Duodenal mucosa (tissue), 2 donors: ENCODE measurements around the gene BTBD19.

Source experiments
- H3K27ac ChIP-seq: one replicate; pipeline ENCODE4 v1.7.0; 2013; ENCODE audit warnings: low read depth, low read length
- H3K27me3 ChIP-seq, 2 donors: one replicate each; pipeline ENCODE4 v1.7.0; 2013; ENCODE audit warnings: low read length in 2 of 2, control low read depth in 1 of 2; ENCODE audit not compliant: insufficient read depth in 2 of 2, control insufficient read depth in 1 of 2
- H3K36me3 ChIP-seq, 2 donors: one replicate each; pipeline ENCODE4 v1.7.0; 2013; ENCODE audit warnings: low read length in 2 of 2, control low read depth in 1 of 2; ENCODE audit not compliant: insufficient read depth in 2 of 2, control insufficient read depth in 1 of 2
- H3K4me1 ChIP-seq, 2 donors: one replicate each; pipeline ENCODE4 v1.7.0; 2013; ENCODE audit warnings: low read length in 2 of 2, control low read depth in 1 of 2; ENCODE audit not compliant: insufficient read depth in 2 of 2, control insufficient read depth in 1 of 2
- H3K4me3 ChIP-seq, 2 donors: one replicate each; pipeline ENCODE4 v1.7.0; 2013; ENCODE audit warnings: low read length in 2 of 2, low read depth in 1 of 2
- H3K9ac ChIP-seq, 2 donors: one replicate each; pipeline ENCODE4 v1.7.0; 2013; ENCODE audit warnings: low read length in 2 of 2, low read depth in 1 of 2
- H3K9me3 ChIP-seq, 2 donors: one replicate each; pipeline ENCODE4 v1.7.0; 2013; ENCODE audit warnings: low read length in 2 of 2, control low read depth in 1 of 2; ENCODE audit not compliant: control insufficient read depth in 1 of 2

BTBD19 gene

GRCh38 chr1:44847845-44848244 is 39.5 kb downstream of the BTBD19 start:
- Histone ChIP-seq H3K4me1 (no peaks in the 10 kb centered on the region), H3K36me3 (peaks cover 0 to 3% of the 10 kb centered on the region in 2 donors), H3K4me3 (no peak overlapping the region), H3K27me3 (no peaks in the 10 kb centered on the region), H3K27ac (no peak overlapping the region), H3K9me3 (no peaks in the 10 kb centered on the region), H3K9ac (no peak overlapping the region)

DNA sequence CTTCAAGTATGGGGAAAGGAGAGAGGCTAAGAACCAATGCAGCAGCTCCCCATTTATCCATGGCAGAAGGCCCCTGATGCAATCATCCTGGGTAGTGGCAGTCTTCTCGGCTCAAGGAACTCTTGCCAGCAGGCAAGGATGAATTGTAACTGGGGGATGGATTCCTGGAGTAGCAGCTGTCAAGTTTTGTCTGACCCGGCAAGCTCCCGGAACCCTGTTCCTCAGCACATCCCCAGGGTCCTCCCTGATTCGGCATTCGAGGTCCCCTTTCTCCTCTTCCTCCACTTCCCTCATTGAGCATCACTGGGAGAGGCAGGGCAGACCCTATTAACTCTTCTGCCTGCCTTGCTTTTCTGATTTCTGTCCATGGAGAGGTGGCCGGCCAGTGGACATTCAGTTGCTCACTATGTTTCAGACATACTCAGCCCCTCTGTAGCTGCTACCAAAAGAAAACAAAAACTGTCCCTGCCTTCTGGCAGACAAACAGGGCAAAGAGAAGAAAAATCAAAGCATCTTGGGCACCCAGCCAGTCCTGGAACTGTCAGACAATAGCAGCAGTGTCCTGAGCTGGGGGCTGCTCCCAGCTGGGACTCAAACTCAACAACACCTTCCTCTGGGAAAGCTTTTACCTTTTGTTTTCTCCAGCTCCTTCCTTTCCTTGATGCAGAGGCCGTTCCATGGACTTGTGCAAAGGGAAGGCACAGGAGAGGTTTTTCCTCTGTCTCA is 40.3 kb downstream of the BTBD19 start:
- Histone ChIP-seq H3K9me3 (no peaks in the 10 kb centered on the region), H3K27me3 (no peaks in the 10 kb centered on the region), H3K27ac (no peak overlapping the region), H3K4me1 (no peaks in the 10 kb centered on the region), H3K36me3 (peaks cover 0 to 3% of the 10 kb centered on the region in 2 donors), H3K9ac (no peak overlapping the region), H3K4me3 (no peak overlapping the region)

- H3K9me3 ChIP-seq: no peaks in the 10 kb centered on the region
- no peak overlapping the region for H3K9ac ChIP-seq
- H3K27me3 ChIP-seq: no peaks in the 10 kb centered on the region
- no peak overlapping the region for H3K4me3 ChIP-seq
- no peak overlapping the region for H3K27ac ChIP-seq
- no peaks in the 10 kb centered on the region for H3K4me1 ChIP-seq
- H3K36me3 ChIP-seq: peaks cover 0 to 4% of the 10 kb centered on the region in 2 donors
Observed at GRCh38 chr1:44849575-44850132, 41.3 kb downstream of the BTBD19 start.

- Histone ChIP-seq H3K36me3 (peaks cover 0 to 7% of the 10 kb centered on the region in 2 donors), H3K9me3 (no peaks in the 10 kb centered on the region), H3K27me3 (no peaks in the 10 kb centered on the region), H3K27ac (no peak overlapping the region), H3K4me1 (no peaks in the 10 kb centered on the region), H3K4me3 (no peak overlapping the region), H3K9ac (no peak overlapping the region)
Observed at GRCh38 chr1:44851308-44851707, 43.0 kb downstream of the BTBD19 start.

GRCh38 chr1:44853201-44853600 is 44.9 kb downstream of the BTBD19 start:
- H3K36me3 ChIP-seq: peaks cover 0 to 18% of the 10 kb centered on the region in 2 donors
- no peaks in the 10 kb centered on the region for H3K9me3 ChIP-seq
- no peak overlapping the region for H3K27ac ChIP-seq
- H3K9ac ChIP-seq: no peak overlapping the region
- H3K27me3 ChIP-seq: no peaks in the 10 kb centered on the region
- H3K4me3 ChIP-seq: no peak overlapping the region
- H3K4me1 ChIP-seq: no peaks in the 10 kb centered on the region

- H3K27me3 ChIP-seq: no peaks in the 10 kb centered on the region
- H3K4me3 ChIP-seq: no peak overlapping the region
- peaks cover 0 to 16% of the 10 kb centered on the region in 2 donors for H3K36me3 ChIP-seq
- H3K4me1 ChIP-seq: no peaks in the 10 kb centered on the region
- no peak overlapping the region for H3K9ac ChIP-seq
- no peak overlapping the region for H3K27ac ChIP-seq
- no peaks in the 10 kb centered on the region for H3K9me3 ChIP-seq
Observed at GRCh38 chr1:44854970-44855369, 46.6 kb downstream of the BTBD19 start.

- Histone ChIP-seq H3K27me3 (no peaks in the 10 kb centered on the region), H3K4me1 (no peaks in the 10 kb centered on the region), H3K36me3 (peaks cover 0 to 14% of the 10 kb centered on the region in 2 donors), H3K27ac (no peak overlapping the region), H3K4me3 (no peak overlapping the region), H3K9ac (no peak overlapping the region), H3K9me3 (no peaks in the 10 kb centered on the region)
Observed at GRCh38 chr1:44855742-44856141, 47.4 kb downstream of the BTBD19 start.

DNA sequence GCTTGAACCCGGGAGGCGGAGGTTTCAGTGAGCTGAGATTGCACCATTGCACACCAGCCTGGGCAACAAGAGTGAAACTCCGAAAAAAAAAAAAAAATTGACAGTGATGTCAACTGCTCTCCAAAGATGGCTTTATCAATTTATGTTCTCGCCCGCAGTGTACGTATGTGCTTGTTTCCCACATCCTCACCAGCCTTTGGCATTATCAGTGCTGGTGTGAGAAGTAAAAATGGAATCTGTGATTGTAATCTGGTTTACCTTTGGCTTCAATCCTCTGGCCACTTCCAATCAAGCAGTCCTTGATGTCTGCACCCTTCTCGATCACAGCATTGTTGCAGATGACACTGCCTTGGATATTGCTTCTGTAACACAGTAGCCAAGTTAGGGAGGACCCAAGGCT is 49.1 kb downstream of the BTBD19 start:
- no peak overlapping the region for H3K9ac ChIP-seq
- peaks cover 0 to 4% of the 10 kb centered on the region in 2 donors for H3K4me1 ChIP-seq
- no peaks in the 10 kb centered on the region for H3K27me3 ChIP-seq
- H3K9me3 ChIP-seq: no peaks in the 10 kb centered on the region
- H3K27ac ChIP-seq: no peak overlapping the region
- H3K36me3 ChIP-seq: peaks cover 0 to 14% of the 10 kb centered on the region in 2 donors
- H3K4me3 ChIP-seq: no peak overlapping the region

DNA sequence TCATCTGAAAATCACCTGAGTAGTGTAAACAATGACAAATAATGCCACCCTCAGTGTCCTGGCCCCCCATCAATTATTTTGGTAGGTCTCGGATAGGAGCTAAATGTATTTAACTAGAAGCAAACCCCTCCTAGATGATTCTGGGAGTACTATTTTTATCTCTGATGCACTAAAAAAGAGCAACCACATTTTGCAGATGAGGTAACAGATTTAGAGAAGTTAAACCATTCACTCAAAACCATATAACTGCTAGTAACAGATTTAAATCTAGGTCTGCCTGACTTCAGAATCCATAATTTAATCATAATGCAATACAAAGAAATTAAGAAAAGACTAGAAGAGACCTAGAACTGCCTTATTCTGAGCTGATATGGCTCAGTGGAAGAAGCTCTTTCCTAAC is 52.0 kb downstream of the BTBD19 start:
- Histone ChIP-seq H3K9ac (no peak overlapping the region), H3K4me3 (no peak overlapping the region), H3K9me3 (no peaks in the 10 kb centered on the region), H3K27me3 (no peaks in the 10 kb centered on the region), H3K27ac (no peak overlapping the region), H3K36me3 (peaks cover 0 to 14% of the 10 kb centered on the region in 2 donors), H3K4me1 (peaks cover 0 to 4% of the 10 kb centered on the region in 2 donors)

GRCh38 chr1:44860891-44861425 is 52.6 kb downstream of the BTBD19 start:
- Histone ChIP-seq H3K9ac (no peak overlapping the region), H3K9me3 (no peaks in the 10 kb centered on the region), H3K4me3 (no peak overlapping the region), H3K27ac (no peak overlapping the region), H3K36me3 (peaks cover 0 to 14% of the 10 kb centered on the region in 2 donors), H3K27me3 (no peaks in the 10 kb centered on the region), H3K4me1 (peaks cover 0 to 4% of the 10 kb centered on the region in 2 donors)
